Central memory CD4-positive, alpha-beta T cell (primary cell): ENCODE data around the gene GBP1.
"Not testable (repeated sequence)": the region's sequence is repeated elsewhere in the genome, so short reads cannot be mapped to it uniquely, and the experiment has no call there.

Experiments
- DNase-seq: peaks from one replicate; pipeline ENCODE4 v3.0.0; 2022

GBP1 gene

GRCh38 chr1:89051300-89051954 is 13.6 kb downstream of the GBP1 start:
- DNase-seq: no peak

- no peak for DNase-seq
Measured at GRCh38 chr1:89050649-89051033, 14.4 kb downstream of the GBP1 start.

GRCh38 chr1:89049901-89050648 is 14.9 kb downstream of the GBP1 start:
- DNase-seq: not testable (repeated sequence)

- DNase-seq: not testable (repeated sequence)
Measured at GRCh38 chr1:89049187-89049586, 15.8 kb downstream of the GBP1 start.

GRCh38 chr1:89047734-89048133 is 17.3 kb downstream of the GBP1 start:
- DNase-seq: no peak

GRCh38 chr1:89046318-89047183 is 18.5 kb downstream of the GBP1 start:
- DNase-seq: not testable (repeated sequence)

- DNase-seq: no peak
Measured at GRCh38 chr1:89044970-89045721, 19.9 kb downstream of the GBP1 start.

- DNase-seq: no peak
Measured at GRCh38 chr1:89043940-89044339, 21.1 kb downstream of the GBP1 start.

- no peak for DNase-seq
Measured at GRCh38 chr1:89042491-89042890, 22.5 kb downstream of the GBP1 start.

GRCh38 chr1:89041721-89042120 is 23.3 kb downstream of the GBP1 start:
- no peak for DNase-seq

- DNase-seq: no peak
Measured at GRCh38 chr1:89041119-89041641, 23.8 kb downstream of the GBP1 start.

GRCh38 chr1:89040315-89040626 is 24.7 kb downstream of the GBP1 start:
- DNase-seq: no peak

GRCh38 chr1:89037186-89037585 is 27.8 kb downstream of the GBP1 start:
- DNase-seq: no peak

GRCh38 chr1:89035080-89035479 is 29.9 kb downstream of the GBP1 start:
- no peak for DNase-seq

GRCh38 chr1:89034004-89034403 is 31.0 kb downstream of the GBP1 start:
- DNase-seq: peak; percentile 8

- DNase-seq: peak; percentile 33
Measured at GRCh38 chr1:89029051-89029450, 36.0 kb downstream of the GBP1 start.

GRCh38 chr1:89025928-89026327 is 39.1 kb downstream of the GBP1 start:
- no peak for DNase-seq

- no peak for DNase-seq
Measured at GRCh38 chr1:89023026-89023425, 42.0 kb downstream of the GBP1 start.

GRCh38 chr1:89022167-89022959 is 42.6 kb downstream of the GBP1 start, which contains the start of gene GBP3:
Gene GBP3 (minus strand): TSS chr1:89022866. CDS start chr1:89020721, 2,145 bp downstream.
- DNase-seq: peak; percentile 47

- DNase-seq: not testable (repeated sequence)
Measured at GRCh38 chr1:89018318-89018717, 46.7 kb downstream of the GBP1 start.

GRCh38 chr1:89008511-89008910 is 56.5 kb downstream of the GBP1 start:
- no peak for DNase-seq
